Activated B cell treated with CpG ODN at 0.5 μM for 24 hours (primary cell): Measurements from ENCODE around the gene RBM20. TPM values are rescaled to one million over a fixed set of nuclear protein-coding genes. Genes with fewer than 3 reads are reported as not detected.

Experiments
- ATAC-seq: fragments of 200-7000 bp; cut with Tn5 transposase; one replicate; pipeline ENCODE4 v1.10.0; 2021; ENCODE audit warnings: low read depth, mild to moderate bottlenecking, moderate library complexity
- CTCF ChIA-PET: fragments of 350-600 bp; sonication (Branson Sonifier 250); formaldehyde crosslinking; loops from one replicate; lab custom pipeline; 2021; ENCODE audit warnings: antibody characterized with exemption; lab: Charles Lee
- POLR2A ChIA-PET: fragments of 350-600 bp; sonication (Branson Sonifier 250); formaldehyde crosslinking; loops from one replicate; lab custom pipeline; 2021; ENCODE audit warnings: antibody characterized with exemption; lab: Charles Lee
- DNase-seq: peaks from one replicate; pipeline ENCODE4 v3.0.0; 2022
- H3K27ac Mint-ChIP-seq: one replicate; pipeline ENCODE4 v1.8.0; 2020; ENCODE audit warnings: mixed read lengths
- H3K27me3 Mint-ChIP-seq: one replicate; pipeline ENCODE4 v1.8.0; 2021; ENCODE audit warnings: mixed read lengths
- H3K36me3 Mint-ChIP-seq: one replicate; pipeline ENCODE4 v1.8.0; 2021; ENCODE audit warnings: low read depth, mixed read lengths
- H3K4me1 Mint-ChIP-seq: one replicate; pipeline ENCODE4 v1.8.0; 2021; ENCODE audit warnings: mixed read lengths
- H3K4me3 Mint-ChIP-seq: one replicate; pipeline ENCODE4 v1.8.0; 2020; ENCODE audit warnings: mild to moderate bottlenecking, mixed read lengths
- H3K9me3 Mint-ChIP-seq: one replicate; pipeline ENCODE4 v1.8.0; 2020; ENCODE audit warnings: mixed read lengths
- CTCF ChIP-seq: fragments of 200-600 bp; IDR thresholded peaks from one replicate; pipeline ENCODE4 v1.8.0; 2022; ENCODE audit warnings: antibody characterized with exemption, mild to moderate bottlenecking
- intact Hi-C: fragments of 100-400 bp; cut with micrococcal nuclease; formaldehyde crosslinking; loops from one replicate; pipeline ENCODE4 v1.15.1; 2024
- total RNA-seq: library from RNA; stranded (reverse); gene quantifications from 2 replicates; pipeline ENCODE4 v1.2.3, GENCODE V29; 2022

The RBM20 gene
- total RNA-seq, 1 donor from 2014 or later, result 0.02 TPM

DNA sequence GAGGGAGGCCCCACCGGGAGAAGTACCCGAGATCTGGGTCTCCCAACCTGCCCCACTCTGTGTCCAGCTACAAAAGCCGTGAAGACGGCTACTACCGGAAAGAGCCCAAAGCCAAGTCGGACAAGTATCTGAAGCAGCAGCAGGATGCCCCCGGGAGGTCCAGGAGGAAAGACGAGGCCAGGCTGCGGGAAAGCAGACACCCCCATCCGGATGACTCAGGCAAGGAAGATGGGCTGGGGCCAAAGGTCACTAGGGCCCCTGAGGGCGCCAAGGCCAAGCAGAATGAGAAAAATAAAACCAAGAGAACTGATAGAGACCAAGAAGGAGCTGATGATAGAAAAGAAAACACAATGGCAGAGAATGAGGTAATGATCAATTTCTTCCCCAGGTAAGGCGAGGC lies 168.4 kb downstream of the RBM20 start:
- ATAC-seq (no peak), DNase-seq (no peak)
- Mint-ChIP-seq H3K27me3 (no peaks in the 10 kb centered on the region), H3K4me1 (peaks cover 24% of the 10 kb centered on the region), H3K27ac (no peak overlapping the region), H3K36me3 (no peaks in the 10 kb centered on the region), H3K9me3 (no peaks in the 10 kb centered on the region), H3K4me3 (no peak overlapping the region)
- ChIA-PET POLR2A (interaction anchor here (0.9 to 1.3 kb wide), 2 partner anchors 9 to 10 kb away, joined by 3 to 18 read pairs; no protein-coding TSS in a partner anchor), CTCF (no interaction called here)
- intact Hi-C loops, result no loop called here
- TF ChIP-seq CTCF, result no peak

DNA sequence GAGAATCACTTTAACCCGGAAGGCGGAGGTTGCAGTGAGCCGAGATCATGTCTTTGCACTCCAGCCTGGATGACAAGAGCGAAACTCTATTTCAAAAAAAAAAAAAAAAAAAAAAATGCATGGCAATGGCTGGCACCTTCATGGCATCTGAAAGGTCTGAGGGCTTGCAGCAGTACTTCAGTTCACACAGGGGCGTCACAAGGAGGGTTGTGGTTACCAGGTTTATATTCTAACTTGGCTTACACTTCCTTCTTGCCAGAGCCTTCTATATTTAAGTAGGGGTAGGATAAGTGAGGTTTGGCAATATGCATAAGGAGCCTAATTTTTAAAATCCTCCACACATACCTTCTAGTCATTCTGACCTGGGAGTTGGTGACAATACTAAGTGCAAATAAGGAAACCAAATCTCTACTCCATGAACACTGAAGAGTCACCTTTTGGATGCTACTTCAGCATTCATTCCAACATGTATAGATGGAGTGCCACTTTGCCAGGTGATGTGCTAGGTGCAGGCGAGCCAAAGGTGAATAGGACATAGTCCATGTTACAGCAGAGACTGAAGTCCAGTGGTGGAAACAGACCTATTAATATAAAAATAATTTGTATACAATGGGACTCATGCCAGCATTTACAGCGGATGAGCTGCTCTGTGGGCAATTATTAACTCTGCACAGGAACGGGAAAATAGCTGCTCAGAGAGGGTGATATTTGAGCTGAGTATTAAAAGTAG lies 169.8 kb downstream of the RBM20 start:
- Mint-ChIP-seq H3K4me3 (no peak overlapping the region), H3K4me1 (peaks cover 26% of the 10 kb centered on the region), H3K9me3 (no peaks in the 10 kb centered on the region), H3K27ac (no peak overlapping the region), H3K27me3 (no peaks in the 10 kb centered on the region), H3K36me3 (no peaks in the 10 kb centered on the region)
- intact Hi-C loops, result no loop called here
- ChIA-PET CTCF (no interaction called here), POLR2A (interaction anchor here (0.7 kb wide), 1 partner anchor 27 kb away, joined by 6 read pairs; no protein-coding TSS in a partner anchor)
- DNase-seq (no peak), ATAC-seq (no peak)
- no peak for TF ChIP-seq CTCF

DNA sequence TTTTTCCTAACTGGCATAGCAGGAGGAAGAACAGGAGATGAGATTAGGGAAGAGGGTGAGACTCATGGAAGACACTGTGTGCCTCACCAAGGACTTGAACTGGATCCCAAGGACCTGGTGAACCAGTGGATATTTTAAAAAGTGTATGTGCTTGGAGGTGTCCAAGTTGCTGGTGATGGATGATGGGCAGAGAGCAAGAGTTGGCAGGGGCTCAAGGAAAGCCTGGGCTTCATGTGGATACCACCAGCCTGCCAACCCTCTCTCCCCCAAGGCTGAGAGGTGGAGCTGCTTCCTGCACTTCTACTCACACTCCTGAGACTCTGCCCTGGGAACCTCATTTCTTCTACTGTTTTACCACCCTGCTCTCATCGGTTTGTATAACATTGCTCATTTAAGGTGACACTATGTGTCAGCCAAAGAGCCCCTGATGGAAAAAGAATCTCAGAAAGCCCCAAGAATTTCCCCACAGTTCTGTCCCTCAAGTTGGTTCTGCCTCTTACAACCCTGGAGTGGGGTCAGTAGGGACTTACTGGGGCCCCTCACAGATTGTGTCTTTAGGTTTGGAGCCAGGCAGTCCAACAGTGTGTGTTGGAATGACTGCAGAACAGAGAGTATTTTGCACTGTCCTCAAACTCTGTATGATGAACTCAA lies 171.3 kb downstream of the RBM20 start:
- ChIA-PET CTCF (no interaction called here), POLR2A (no interaction called here)
- H3K9me3 Mint-ChIP-seq, result no peaks in the 10 kb centered on the region
- H3K27ac Mint-ChIP-seq, result peak overlapping the region; percentile 35
- no peaks in the 10 kb centered on the region for H3K27me3 Mint-ChIP-seq
- H3K4me1 Mint-ChIP-seq, result peaks cover 26% of the 10 kb centered on the region
- ATAC-seq (peak; percentile 65), DNase-seq (no peak)
- no peak overlapping the region for H3K4me3 Mint-ChIP-seq
- no peaks in the 10 kb centered on the region for H3K36me3 Mint-ChIP-seq
- no peak for TF ChIP-seq CTCF
- intact Hi-C loops, result no loop called here

GRCh38 chr10:110817614-110818013 lies 173.5 kb downstream of the RBM20 start:
- Mint-ChIP-seq H3K27me3 (no peaks in the 10 kb centered on the region), H3K27ac (peak overlapping the region; percentile 1), H3K36me3 (no peaks in the 10 kb centered on the region), H3K9me3 (no peaks in the 10 kb centered on the region), H3K4me1 (peaks cover 34% of the 10 kb centered on the region), H3K4me3 (no peak overlapping the region)
- CTCF ChIA-PET, result interaction anchor here (2.1 kb wide), 1 partner anchor 76 kb away, joined by 7 read pairs; no protein-coding TSS in a partner anchor
- no peak for TF ChIP-seq CTCF
- POLR2A ChIA-PET, result interaction anchor here (0.7 to 1.2 kb wide), 5 partner anchors 10 to 58 kb away, joined by 3 to 4 read pairs (median 3); partner anchors contain the start of gene PDCD4
- intact Hi-C loops, result no loop called here
- DNase-seq (no peak), ATAC-seq (no peak)
